OCI-LY7 (cell line): ENCODE measurements around the gene FCRL2. TPM values are rescaled to one million over a fixed set of nuclear protein-coding genes. Genes with fewer than 3 reads are reported as not detected.
A peak's percentile ranks its signal among the peaks of the same experiment; 100 is the strongest.

Experiments
- BruUV-seq: library from RNA; stranded (reverse); fragments of 400-500 nt; replicated peaks from 2 replicates; lab custom pipeline; 2021; lab: Mats Ljungman, UMichigan
- CTCF ChIA-PET: fragments of 300-600 bp; sonication (Branson Sonifier 250); formaldehyde crosslinking; loops from one replicate; lab custom pipeline; 2022; ENCODE audit warnings: antibody characterized with exemption; ENCODE audit not compliant: unreplicated experiment; lab: Charles Lee
- POLR2A ChIA-PET: fragments of 300-600 bp; sonication (Branson Sonifier 250); formaldehyde crosslinking; loops from one replicate; lab custom pipeline; 2022; ENCODE audit warnings: antibody characterized with exemption; lab: Charles Lee
- DNase-seq: peaks from one replicate; pipeline ENCODE4 v3.0.0-alpha.2; 2015; ENCODE audit warnings: low spot score
- H2AFZ ChIP-seq: fragments of 200-600 bp; sonication (generic), shearing (Covaris generic); 2 replicates; pipeline ENCODE4 v1.6.1; 2014; ENCODE audit warnings: mild to moderate bottlenecking, antibody characterized with exemption, low read length, moderate library complexity
- H3K27ac ChIP-seq: fragments of 200-600 bp; sonication (generic); 2 replicates; pipeline ENCODE4 v1.5.1; 2014; ENCODE audit warnings: mixed run types, low read depth, mild to moderate bottlenecking, moderate library complexity, low read length, inconsistent platforms; ENCODE audit not compliant: poor library complexity, severe bottlenecking
- H3K36me3 ChIP-seq: fragments of 200-600 bp; sonication (generic); 2 replicates; pipeline ENCODE4 v1.6.1; 2014; ENCODE audit warnings: mild to moderate bottlenecking, antibody characterized with exemption, low read length, moderate library complexity, mixed read lengths; ENCODE audit not compliant: insufficient read depth
- H3K4me1 ChIP-seq: fragments of 200-600 bp; sonication (generic); 2 replicates; pipeline ENCODE4 v1.5.1; 2014; ENCODE audit warnings: mild to moderate bottlenecking, low read length; ENCODE audit not compliant: insufficient read depth, poor library complexity, severe bottlenecking
- H3K4me2 ChIP-seq: fragments of 200-600 bp; sonication (generic); 2 replicates; pipeline ENCODE4 v1.6.1; 2014; ENCODE audit warnings: mild to moderate bottlenecking, low read length
- H3K4me3 ChIP-seq: fragments of 200-600 bp; sonication (generic); 2 replicates; pipeline ENCODE4 v1.5.1; 2014; ENCODE audit warnings: mild to moderate bottlenecking, low read depth, low read length; ENCODE audit not compliant: poor library complexity, severe bottlenecking
- H3K79me2 ChIP-seq: fragments of 200-600 bp; sonication (generic); 2 replicates; pipeline ENCODE4 v1.6.1; 2016; ENCODE audit warnings: low read depth, mild to moderate bottlenecking, low read length, moderate library complexity, mixed read lengths; ENCODE audit not compliant: insufficient read depth
- H3K9me2 ChIP-seq: fragments of 200-600 bp; sonication (generic); 2 replicates; pipeline ENCODE4 v1.6.1; 2016; ENCODE audit warnings: mild to moderate bottlenecking, low read length, mixed read lengths; ENCODE audit not compliant: insufficient read depth
- H3K9me3 ChIP-seq: fragments of 200-600 bp; sonication (generic); 2 replicates; pipeline ENCODE4 v1.6.1; 2014; ENCODE audit warnings: mild to moderate bottlenecking, mixed run types, low read length, mixed read lengths
- H4K20me1 ChIP-seq: fragments of 200-600 bp; sonication (generic); 2 replicates; pipeline ENCODE4 v1.6.1; 2014; ENCODE audit warnings: mild to moderate bottlenecking, antibody characterized with exemption, low read length, moderate library complexity, mixed read lengths; ENCODE audit not compliant: insufficient read depth
- EZH2phosphoT487 ChIP-seq: fragments of 200-600 bp; sonication (generic); IDR thresholded peaks from 2 replicates; pipeline ENCODE4 v1.6.1; 2018; ENCODE audit warnings: low read depth, borderline replicate concordance, mild to moderate bottlenecking, mixed run types, antibody characterized with exemption, low read length, moderate library complexity, mixed read lengths
- intact Hi-C: fragments of 100-400 bp; cut with micrococcal nuclease; formaldehyde crosslinking; loops from one replicate; pipeline ENCODE4 v1.10.0; 2022; ENCODE audit not compliant: unreplicated experiment
- total RNA-seq, 2 experiments: library from RNA; depleted of rRNA in 1 of 2; stranded (reverse); fragments of >200 nt in 1 of 2; shearing (Covaris generic) in 1 of 2; gene quantifications; 2 replicates each; pipeline ENCODE4 v1.2.3, GENCODE V29; 2014 to 2022
- TF ChIP-seq, protein P1 (sequence below): fragments of 200-600 bp; sonication (generic); conservative IDR thresholded peaks from 2 replicates; pipeline ENCODE4 v1.5.1; 2014; ENCODE audit warnings: mild to moderate bottlenecking, antibody characterized with exemption, low read length, moderate library complexity, mixed read lengths

Gene FCRL2
- total RNA-seq, 2 experiments from 2014 or later, result 6.6 to 11.5 TPM

DNA sequence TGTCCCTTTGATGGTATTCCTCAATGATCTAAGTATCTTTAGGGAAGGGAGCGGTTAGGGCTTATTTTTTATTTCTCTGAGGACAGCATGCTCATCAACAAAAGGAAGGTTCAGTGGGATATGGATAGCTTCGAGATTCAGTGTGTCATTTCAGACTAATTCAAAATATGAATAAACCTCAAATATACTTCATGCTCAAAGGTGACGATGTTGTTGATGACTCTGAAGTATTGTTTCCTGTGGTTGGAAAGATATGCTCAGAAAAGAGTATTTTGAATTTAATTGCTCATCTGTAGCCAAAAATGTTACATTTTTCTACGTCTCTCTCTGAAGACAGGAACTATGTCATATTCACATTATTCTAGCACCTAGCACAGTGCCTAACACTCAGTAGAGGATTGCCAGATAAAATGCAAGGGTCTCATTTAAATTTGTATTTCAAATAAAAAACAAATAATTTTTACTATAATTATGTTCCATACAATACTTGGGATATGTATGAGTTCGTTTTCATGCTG, 74.6 kb downstream of the FCRL2 start:
- no peak for DNase-seq
- H3K79me2 ChIP-seq, result no peaks in the 10 kb centered on the region
- no peak for TF ChIP-seq EZH2phosphoT487
- no peaks in the 10 kb centered on the region for H4K20me1 ChIP-seq
- H3K4me1 ChIP-seq, result peaks cover 80% of the 10 kb centered on the region
- no peak overlapping the region for H2AFZ ChIP-seq
- H3K9me3 ChIP-seq, result peaks cover 8% of the 10 kb centered on the region; the same call in 1 of the 2 replicates
- H3K36me3 ChIP-seq, result no peaks in the 10 kb centered on the region; the same call in 1 of the 2 replicates
- no peak overlapping the region for H3K4me2 ChIP-seq
- no TSS peak for BruUV-seq
- H3K4me3 ChIP-seq, result no peak overlapping the region
- H3K27ac ChIP-seq, result no peak overlapping the region
- ChIA-PET POLR2A (no interaction called here), CTCF (no interaction called here)
- H3K9me2 ChIP-seq, result no peaks in the 10 kb centered on the region
- intact Hi-C loops, result loop anchor here (5.0 kb wide), 1 partner anchor 190 kb away; no protein-coding TSS in a partner anchor

DNA sequence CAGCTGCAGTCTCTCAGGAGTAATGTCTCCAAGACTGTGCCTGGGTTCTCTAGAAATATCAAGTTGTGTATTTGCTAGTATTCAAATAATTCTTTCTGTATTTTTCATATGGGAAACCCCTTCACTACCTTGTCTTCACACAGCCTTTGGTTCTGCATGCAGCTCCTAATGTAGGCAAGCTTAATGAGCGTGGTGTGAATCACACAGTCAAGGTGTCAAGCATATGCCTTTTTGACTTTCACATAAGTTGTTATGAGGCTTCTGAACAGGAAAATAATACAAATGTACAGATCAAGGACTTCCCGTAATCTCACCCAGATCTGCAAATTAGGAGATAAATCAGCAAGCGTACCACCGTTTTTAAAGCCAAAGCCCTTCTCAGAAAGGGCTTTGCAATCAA, 76.2 kb downstream of the FCRL2 start, which contains the start of gene FCRL3:
FCRL3 (minus strand) TSS at position 38 of the 400 bp plus-strand sequence. CDS start 280 bp downstream, outside the sequence.
- Histone ChIP-seq H3K4me3 (peak within 1 kb of the TSS; percentile 4), H3K36me3 (no peaks in the 10 kb centered on the region), H2AFZ (peak within 1 kb of the TSS; percentile 85), H3K4me2 (peak within 1 kb of the TSS; percentile 65), H3K9me2 (no peaks in the 10 kb centered on the region), H3K9me3 (no peaks in the 10 kb centered on the region), H3K4me1 (peaks cover 85% of the 10 kb centered on the region), H4K20me1 (no peaks in the 10 kb centered on the region), H3K79me2 (no peaks in the 10 kb centered on the region), H3K27ac (peak within 1 kb of the TSS; percentile 8)
- no peak for TF ChIP-seq EZH2phosphoT487
- TF ChIP-seq, protein P1, sequence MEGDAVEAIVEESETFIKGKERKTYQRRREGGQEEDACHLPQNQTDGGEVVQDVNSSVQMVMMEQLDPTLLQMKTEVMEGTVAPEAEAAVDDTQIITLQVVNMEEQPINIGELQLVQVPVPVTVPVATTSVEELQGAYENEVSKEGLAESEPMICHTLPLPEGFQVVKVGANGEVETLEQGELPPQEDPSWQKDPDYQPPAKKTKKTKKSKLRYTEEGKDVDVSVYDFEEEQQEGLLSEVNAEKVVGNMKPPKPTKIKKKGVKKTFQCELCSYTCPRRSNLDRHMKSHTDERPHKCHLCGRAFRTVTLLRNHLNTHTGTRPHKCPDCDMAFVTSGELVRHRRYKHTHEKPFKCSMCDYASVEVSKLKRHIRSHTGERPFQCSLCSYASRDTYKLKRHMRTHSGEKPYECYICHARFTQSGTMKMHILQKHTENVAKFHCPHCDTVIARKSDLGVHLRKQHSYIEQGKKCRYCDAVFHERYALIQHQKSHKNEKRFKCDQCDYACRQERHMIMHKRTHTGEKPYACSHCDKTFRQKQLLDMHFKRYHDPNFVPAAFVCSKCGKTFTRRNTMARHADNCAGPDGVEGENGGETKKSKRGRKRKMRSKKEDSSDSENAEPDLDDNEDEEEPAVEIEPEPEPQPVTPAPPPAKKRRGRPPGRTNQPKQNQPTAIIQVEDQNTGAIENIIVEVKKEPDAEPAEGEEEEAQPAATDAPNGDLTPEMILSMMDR, result no peak
- BruUV-seq, result no TSS peak
- ChIA-PET POLR2A (interaction anchor here (0.6 to 1.6 kb wide), 4 partner anchors 11 to 192 kb away, joined by 3 to 5 read pairs (median 3); no protein-coding TSS in a partner anchor), CTCF (interaction anchor here (0.7 to 0.8 kb wide), 2 partner anchors 10 to 189 kb away, joined by 3 to 4 read pairs; no protein-coding TSS in a partner anchor)
- DNase-seq, result peak; percentile 24
- intact Hi-C loops, result loop anchor here (5.0 kb wide), 1 partner anchor 188 kb away; no protein-coding TSS in a partner anchor

DNA sequence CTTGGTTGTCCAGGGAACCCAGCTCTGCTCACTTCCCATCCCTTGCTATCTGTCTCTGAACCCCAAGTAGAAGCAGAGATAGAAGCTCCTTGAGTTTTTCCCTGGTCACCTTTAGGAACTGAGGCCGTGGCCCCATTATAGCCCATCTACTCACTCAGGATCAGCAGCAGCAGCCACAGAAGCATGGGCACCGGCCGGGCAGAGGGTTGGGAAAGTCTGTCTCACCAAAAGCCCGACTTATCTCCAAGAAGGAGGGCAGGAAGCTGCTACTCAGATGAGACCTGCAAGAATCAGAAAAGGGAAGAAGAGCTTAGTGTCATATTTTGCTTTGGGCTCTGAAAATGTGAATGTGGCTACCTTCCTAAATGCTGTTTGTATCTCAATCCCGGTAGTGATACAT, 76.6 kb downstream of the FCRL2 start:
- ChIA-PET POLR2A (interaction anchor here (0.6 to 1.6 kb wide), 4 partner anchors 12 to 191 kb away, joined by 3 to 5 read pairs (median 3); no protein-coding TSS in a partner anchor), CTCF (interaction anchor here (0.7 to 0.8 kb wide), 2 partner anchors 9 to 189 kb away, joined by 3 to 4 read pairs; no protein-coding TSS in a partner anchor)
- Histone ChIP-seq H3K4me1 (peaks cover 85% of the 10 kb centered on the region), H3K9me3 (no peaks in the 10 kb centered on the region), H2AFZ (peak overlapping the region; percentile 85), H3K9me2 (no peaks in the 10 kb centered on the region), H3K36me3 (no peaks in the 10 kb centered on the region), H3K4me2 (peak overlapping the region; percentile 65), H3K27ac (peak overlapping the region; percentile 8), H3K79me2 (no peaks in the 10 kb centered on the region), H4K20me1 (no peaks in the 10 kb centered on the region), H3K4me3 (peak overlapping the region; percentile 4)
- peak; percentile 34 for DNase-seq
- intact Hi-C loops, result loop anchor here (5.0 kb wide), 1 partner anchor 188 kb away; no protein-coding TSS in a partner anchor
- BruUV-seq, result no TSS peak
- TF ChIP-seq, protein P1, result no peak
- TF ChIP-seq EZH2phosphoT487, result no peak
